ENCODE data around the gene TMEM81.

TMEM81 gene

GRCh38 chr1:205074513-205074912 is 9.7 kb downstream of the TMEM81 start:
- H3K4me3 ChIP-seq (ENCODE audit: low read length) = no peak overlapping the region
- H3K27me3 ChIP-seq (ENCODE audit: low read depth, low read length) = no peaks in the 10 kb centered on the region
- no peak overlapping the region for H3K27ac ChIP-seq (ENCODE audit: low read length)
- H3K4me1 ChIP-seq (ENCODE audit: low read length) = no peaks in the 10 kb centered on the region
- no peaks in the 10 kb centered on the region for H4K20me1 ChIP-seq (ENCODE audit: insufficient read depth, low read length)
- no peak overlapping the region for H3K4me2 ChIP-seq (ENCODE audit: low read length)
- no peaks in the 10 kb centered on the region for H3K79me2 ChIP-seq (ENCODE audit: low read length)
- no peak overlapping the region for H3K9ac ChIP-seq (ENCODE audit: low read length)
- no peaks in the 10 kb centered on the region for H3K36me3 ChIP-seq (replicated peaks; ENCODE audit: low read depth, low read length)
- TF ChIP-seq EZH2phosphoT487 (IDR thresholded peaks at IDR 0.05; ENCODE audit: low read depth) = no peak
- no peak for TF ChIP-seq CTCF (IDR thresholded peaks at IDR 0.05; ENCODE audit: low read depth, low read length)
- no peaks in the 10 kb centered on the region for H3K9me3 ChIP-seq (ENCODE audit: insufficient read depth, low read length)
- no peak overlapping the region for H2AFZ ChIP-seq (ENCODE audit: low read depth, low read length)

- Histone ChIP-seq H3K36me3 (replicated peaks; ENCODE audit: low read depth, low read length) (no peaks in the 10 kb centered on the region), H3K4me3 (ENCODE audit: low read length) (no peak overlapping the region), H2AFZ (ENCODE audit: low read depth, low read length) (no peak overlapping the region), H3K4me1 (ENCODE audit: low read length) (no peaks in the 10 kb centered on the region), H3K27ac (ENCODE audit: low read length) (no peak overlapping the region), H4K20me1 (ENCODE audit: insufficient read depth, low read length) (no peaks in the 10 kb centered on the region), H3K9ac (ENCODE audit: low read length) (no peak overlapping the region), H3K4me2 (ENCODE audit: low read length) (no peak overlapping the region), H3K27me3 (ENCODE audit: low read depth, low read length) (no peaks in the 10 kb centered on the region), H3K79me2 (ENCODE audit: low read length) (no peaks in the 10 kb centered on the region), H3K9me3 (ENCODE audit: insufficient read depth, low read length) (no peaks in the 10 kb centered on the region)
- TF ChIP-seq EZH2phosphoT487 (IDR thresholded peaks at IDR 0.05; ENCODE audit: low read depth) (no peak), CTCF (IDR thresholded peaks at IDR 0.05; ENCODE audit: low read depth, low read length) (no peak)
These were observed 10.2 kb downstream of the TMEM81 start for GRCh38 chr1:205074084-205074483.

- Histone ChIP-seq H3K4me3 (ENCODE audit: low read length) (no peak overlapping the region), H3K27ac (ENCODE audit: low read length) (no peak overlapping the region), H3K36me3 (replicated peaks; ENCODE audit: low read depth, low read length) (no peaks in the 10 kb centered on the region), H4K20me1 (ENCODE audit: insufficient read depth, low read length) (no peaks in the 10 kb centered on the region), H3K9ac (ENCODE audit: low read length) (no peak overlapping the region), H2AFZ (ENCODE audit: low read depth, low read length) (no peak overlapping the region), H3K4me2 (ENCODE audit: low read length) (no peak overlapping the region), H3K79me2 (ENCODE audit: low read length) (no peaks in the 10 kb centered on the region), H3K9me3 (ENCODE audit: insufficient read depth, low read length) (no peaks in the 10 kb centered on the region), H3K27me3 (ENCODE audit: low read depth, low read length) (no peaks in the 10 kb centered on the region), H3K4me1 (ENCODE audit: low read length) (no peaks in the 10 kb centered on the region)
- TF ChIP-seq EZH2phosphoT487 (IDR thresholded peaks at IDR 0.05; ENCODE audit: low read depth) (no peak), CTCF (IDR thresholded peaks at IDR 0.05; ENCODE audit: low read depth, low read length) (no peak)
These were observed 10.7 kb downstream of the TMEM81 start for GRCh38 chr1:205073511-205073910.

- H3K4me3 ChIP-seq (ENCODE audit: low read length) = no peak overlapping the region
These were observed 11.4 kb downstream of the TMEM81 start for GRCh38 chr1:205072881-205073280.

More at GRCh38 chr1:205072881-205073280, 11.4 kb downstream of the TMEM81 start:
- no peaks in the 10 kb centered on the region for H4K20me1 ChIP-seq (ENCODE audit: insufficient read depth, low read length)
- H3K4me2 ChIP-seq (ENCODE audit: low read length) = no peak overlapping the region
- no peaks in the 10 kb centered on the region for H3K36me3 ChIP-seq (replicated peaks; ENCODE audit: low read depth, low read length)
- H3K79me2 ChIP-seq (ENCODE audit: low read length) = no peaks in the 10 kb centered on the region
- no peak overlapping the region for H3K9ac ChIP-seq (ENCODE audit: low read length)
- H3K4me1 ChIP-seq (ENCODE audit: low read length) = no peaks in the 10 kb centered on the region
- H3K9me3 ChIP-seq (ENCODE audit: insufficient read depth, low read length) = no peaks in the 10 kb centered on the region
- no peaks in the 10 kb centered on the region for H3K27me3 ChIP-seq (ENCODE audit: low read depth, low read length)
- TF ChIP-seq EZH2phosphoT487 (IDR thresholded peaks at IDR 0.05; ENCODE audit: low read depth) (no peak), CTCF (IDR thresholded peaks at IDR 0.05; ENCODE audit: low read depth, low read length) (no peak)
- H2AFZ ChIP-seq (ENCODE audit: low read depth, low read length) = no peak overlapping the region
- H3K27ac ChIP-seq (ENCODE audit: low read length) = no peak overlapping the region

All from OCI-LY3 (cell line).